ENCODE results near the gene ANKRD17.
"Not testable (repeated sequence)": the region's sequence is repeated elsewhere in the genome, so short reads cannot be mapped to it uniquely, and the experiment has no call there.

ANKRD17 gene

DNA sequence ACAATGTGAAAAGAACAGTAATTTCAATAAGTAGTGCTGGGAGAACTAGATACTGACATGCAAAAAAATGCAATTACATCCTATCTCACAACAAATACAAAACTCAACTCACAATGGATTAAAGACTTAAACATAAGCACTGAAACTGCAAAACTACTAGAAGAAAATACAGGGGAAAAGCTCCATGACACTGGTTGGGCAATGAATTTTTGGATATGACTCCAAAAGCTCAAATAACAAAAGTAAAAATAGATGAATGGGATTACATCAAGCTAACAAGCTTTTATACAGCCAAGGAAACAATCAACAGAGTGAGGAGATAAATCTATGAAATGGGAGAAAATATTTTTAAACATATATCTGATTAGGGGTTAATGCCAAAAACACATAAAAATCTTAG is 53.1 kb downstream of the ANKRD17 start:
- no peak for DNase-seq (ENCODE audit: low read depth in 2 of 2)

DNA sequence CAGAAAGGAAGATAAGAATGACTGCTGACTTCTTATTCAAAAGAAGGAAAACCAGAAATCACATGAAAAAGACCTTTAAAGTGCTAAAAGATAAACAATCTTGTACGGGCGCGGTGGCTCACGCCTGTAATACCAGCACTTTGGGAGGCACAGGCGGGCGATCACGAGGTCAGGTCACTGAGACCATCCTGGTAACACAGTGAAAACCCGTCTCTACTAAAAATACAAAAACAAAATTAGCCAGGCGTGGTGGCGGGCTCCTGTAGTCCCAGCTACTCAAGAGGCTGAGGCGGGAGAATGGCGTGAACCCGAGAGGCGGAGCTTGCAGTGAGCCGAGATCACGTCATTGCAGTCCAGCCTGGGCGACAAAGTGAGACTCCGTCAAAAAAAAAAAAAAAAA is 54.6 kb downstream of the ANKRD17 start:
- not testable (repeated sequence) for DNase-seq (ENCODE audit: low read depth in 2 of 2)

GRCh38 chr4:73197220-73197619 is 61.4 kb downstream of the ANKRD17 start:
- DNase-seq (ENCODE audit: low read depth in 2 of 2): no peak

GRCh38 chr4:73194064-73194463 is 64.5 kb downstream of the ANKRD17 start:
- no peak for DNase-seq (ENCODE audit: low read depth in 2 of 2)

GRCh38 chr4:73193659-73194058 is 64.9 kb downstream of the ANKRD17 start:
- no peak for DNase-seq (ENCODE audit: low read depth in 2 of 2)

DNA sequence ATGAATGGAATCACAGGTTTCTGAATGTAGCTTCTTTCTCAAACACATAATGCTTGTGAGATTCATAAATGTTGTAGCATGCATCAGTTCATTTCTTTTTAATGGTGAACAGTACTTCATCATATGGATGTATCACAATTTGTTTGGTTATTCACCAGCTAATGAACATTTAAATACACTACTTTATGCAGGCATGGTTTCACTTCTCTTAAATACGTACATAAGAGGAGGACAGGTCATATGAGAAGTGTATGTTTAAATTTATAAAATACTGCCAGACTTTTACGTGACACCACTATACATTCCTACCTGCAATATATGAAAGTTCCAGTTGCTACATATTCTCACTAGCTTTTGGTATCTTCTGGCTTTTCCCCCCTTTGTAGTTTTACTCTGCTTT is 65.4 kb downstream of the ANKRD17 start:
- DNase-seq (ENCODE audit: low read depth in 2 of 2): no peak

DNA sequence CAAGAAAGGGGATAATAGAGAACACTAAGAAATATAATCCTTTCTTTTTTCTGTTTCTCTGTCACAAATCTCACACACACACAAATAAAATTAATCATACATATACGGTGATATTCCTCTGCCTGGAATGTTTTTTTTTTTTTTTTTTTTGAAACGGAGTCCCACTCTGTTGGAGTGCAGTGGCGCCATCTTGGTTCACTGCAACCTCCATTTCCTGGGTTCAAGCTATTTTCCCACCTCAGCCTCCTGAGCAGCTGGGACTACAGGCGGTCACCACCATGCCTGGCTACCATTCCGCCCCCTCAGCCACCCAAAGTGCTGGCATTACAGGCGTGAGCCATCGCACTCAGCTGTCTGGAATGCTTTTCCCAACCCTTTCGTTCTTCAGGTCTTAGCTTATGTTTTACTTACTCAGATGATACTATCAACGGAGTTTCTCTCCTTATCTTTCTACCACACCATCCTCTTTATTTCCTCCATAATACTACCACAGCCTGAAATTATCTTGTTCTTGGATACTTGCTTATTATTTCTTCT is 69.3 kb downstream of the ANKRD17 start:
- no peak for DNase-seq (ENCODE audit: low read depth in 2 of 2)

GRCh38 chr4:73187325-73187724 is 71.3 kb downstream of the ANKRD17 start:
- DNase-seq (ENCODE audit: low read depth in 2 of 2): no peak

DNA sequence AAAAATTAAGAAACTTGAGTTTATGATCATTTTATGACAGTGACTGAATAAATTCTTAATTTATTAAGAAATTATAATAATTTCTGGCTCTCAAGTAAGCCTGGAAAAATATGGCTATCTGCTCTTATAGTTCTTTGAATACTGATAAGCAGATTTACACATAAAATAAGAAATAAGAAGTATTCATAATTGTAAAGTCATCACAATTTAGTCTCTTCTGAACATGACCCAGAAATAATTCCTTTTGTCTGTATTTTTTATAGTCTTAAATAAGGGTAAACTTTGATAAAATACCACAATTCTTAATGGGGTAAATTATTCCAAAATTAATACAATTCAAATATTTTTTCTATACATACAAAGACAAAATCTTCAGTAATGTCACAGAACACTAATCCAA is 72.7 kb downstream of the ANKRD17 start:
- no peak for DNase-seq (ENCODE audit: low read depth in 2 of 2)

GRCh38 chr4:73181231-73181630 is 77.4 kb downstream of the ANKRD17 start:
- no peak for DNase-seq (ENCODE audit: low read depth in 2 of 2)

DNA sequence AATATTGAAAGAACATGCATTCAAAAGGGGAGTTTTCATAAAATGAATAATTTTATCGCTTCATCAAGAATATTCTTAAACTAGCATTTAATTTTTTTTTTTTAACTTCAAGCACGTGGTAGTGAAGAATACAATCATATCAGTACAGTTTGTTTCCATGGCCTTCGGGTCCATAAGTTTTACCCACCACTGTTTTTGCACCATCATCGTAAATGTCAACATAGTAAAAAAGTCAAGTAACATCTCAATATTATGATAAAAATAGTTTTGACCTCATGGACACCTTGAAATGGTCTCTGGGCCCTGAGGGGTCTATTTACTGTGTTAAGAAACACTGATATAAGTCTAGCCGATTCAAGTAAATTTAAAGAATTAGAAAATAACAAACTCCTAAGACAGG is 80.2 kb downstream of the ANKRD17 start:
- DNase-seq (ENCODE audit: low read depth in 2 of 2): no peak

DNA sequence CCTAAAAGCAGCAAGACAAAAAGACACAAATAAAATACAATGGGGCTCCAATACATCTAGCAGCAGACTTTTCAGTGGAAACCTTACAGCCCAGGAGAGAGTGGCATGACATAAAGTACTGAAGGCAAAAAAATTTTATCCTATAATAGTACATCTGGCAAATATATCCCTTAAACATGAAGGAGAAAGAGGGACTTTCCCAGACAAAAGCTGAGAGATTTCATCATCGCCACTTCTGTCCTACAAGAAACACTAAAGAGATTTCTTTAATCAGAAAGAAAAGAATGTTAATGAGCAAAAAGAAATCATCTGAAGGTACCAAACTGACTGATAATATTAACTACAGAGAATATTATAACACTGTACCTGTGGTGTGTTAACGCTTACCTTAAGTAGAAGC is 86.4 kb downstream of the ANKRD17 start:
- no peak for DNase-seq (ENCODE audit: low read depth in 2 of 2)

- DNase-seq (ENCODE audit: low read depth in 2 of 2): no peak
Measured at GRCh38 chr4:73170518-73171198, 87.9 kb downstream of the ANKRD17 start.

DNA sequence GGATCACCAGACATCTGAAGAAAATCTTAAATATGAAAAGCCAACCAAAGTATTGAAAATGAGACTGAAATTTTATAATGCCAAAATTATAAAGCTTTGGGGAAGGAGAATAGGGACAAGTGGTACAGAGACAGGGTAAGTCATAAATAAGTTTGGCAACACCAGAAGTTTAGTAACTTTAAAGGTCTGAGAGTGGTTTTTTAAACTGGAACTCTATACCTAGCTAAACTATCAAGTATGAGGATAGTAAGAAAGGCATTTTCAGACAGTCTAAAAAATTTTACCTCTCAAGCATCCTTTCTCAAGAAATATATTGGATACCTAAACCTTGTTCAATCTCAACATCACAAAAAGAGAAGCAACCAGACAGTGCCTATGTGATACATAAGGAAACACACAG is 92.4 kb downstream of the ANKRD17 start:
- DNase-seq (ENCODE audit: low read depth in 2 of 2): no peak

GRCh38 chr4:73161527-73162185 is 96.9 kb downstream of the ANKRD17 start:
- DNase-seq (ENCODE audit: low read depth in 2 of 2): no peak

- DNase-seq (ENCODE audit: low read depth in 2 of 2): no peak
Measured at GRCh38 chr4:73156394-73156793, 102.2 kb downstream of the ANKRD17 start.

DNA sequence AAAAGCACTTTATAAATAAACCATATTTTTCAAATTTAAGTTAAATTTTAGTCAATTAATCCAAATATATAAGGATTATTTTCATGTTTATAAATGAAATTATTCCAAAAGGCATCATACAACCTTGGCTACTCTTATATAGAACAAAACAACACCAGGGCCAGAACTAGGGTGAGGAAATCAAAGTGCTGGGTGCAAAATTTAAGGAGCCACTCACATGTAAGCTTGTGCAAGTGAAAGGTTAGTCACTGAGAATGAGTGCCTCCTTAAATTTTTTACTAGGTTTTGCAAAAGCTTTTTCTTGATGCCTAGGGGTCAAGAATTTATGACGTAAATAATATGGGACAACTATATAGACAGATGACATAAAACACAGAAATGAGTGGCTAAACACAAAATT is 105.7 kb downstream of the ANKRD17 start:
- no peak for DNase-seq (ENCODE audit: low read depth in 2 of 2)

- DNase-seq (ENCODE audit: low read depth in 2 of 2): no peak
Measured at GRCh38 chr4:73142995-73143547, 115.5 kb downstream of the ANKRD17 start.

- DNase-seq (ENCODE audit: low read depth in 2 of 2): no peak
Measured at GRCh38 chr4:73139991-73140390, 118.6 kb downstream of the ANKRD17 start.

DNA sequence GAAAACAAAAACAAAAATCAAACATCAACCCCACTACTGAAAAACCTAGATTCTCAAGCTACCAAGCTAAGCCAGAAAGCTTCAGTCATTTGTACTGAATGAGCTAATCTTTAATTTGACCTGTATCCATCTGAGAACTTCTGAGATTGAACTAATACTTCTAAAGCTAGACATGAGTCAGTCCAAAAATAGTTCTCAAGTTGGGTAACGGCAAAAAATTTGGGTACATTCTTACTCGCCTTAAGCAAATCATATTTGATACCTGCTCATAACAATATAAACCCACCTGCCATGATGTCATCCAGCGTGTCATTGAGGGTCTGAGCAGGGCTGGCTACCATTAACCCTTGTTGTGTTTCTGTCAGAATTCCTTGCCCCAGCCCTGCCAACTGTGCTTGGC is 119.4 kb downstream of the ANKRD17 start:
- DNase-seq (ENCODE audit: low read depth in 2 of 2): no peak

DNA sequence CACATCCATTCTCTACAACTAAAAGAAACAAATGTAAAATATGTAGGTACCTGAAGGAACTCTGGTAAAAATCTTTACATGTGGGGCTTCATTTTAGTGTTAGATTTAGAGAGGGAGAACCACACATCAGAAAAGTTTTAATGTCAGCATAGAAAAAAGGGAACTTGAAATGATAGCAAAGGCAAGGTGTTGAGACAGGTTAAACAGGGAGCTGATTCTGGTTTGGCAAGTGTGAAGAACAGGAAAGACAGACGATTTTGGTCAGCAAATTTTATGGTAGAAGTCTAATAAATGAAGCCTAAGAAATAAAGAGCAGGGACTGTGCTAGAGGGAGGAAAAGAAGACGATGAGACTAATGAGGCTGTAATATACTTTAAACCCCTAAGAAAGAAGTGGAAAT is 121.5 kb downstream of the ANKRD17 start:
- no peak for DNase-seq (ENCODE audit: low read depth in 2 of 2)

GRCh38 chr4:73133784-73134183 is 124.8 kb downstream of the ANKRD17 start:
- DNase-seq (ENCODE audit: low read depth in 2 of 2): no peak

- DNase-seq (ENCODE audit: low read depth in 2 of 2): no peak
Measured at GRCh38 chr4:73131281-73131680, 127.3 kb downstream of the ANKRD17 start.

All from stimulated activated CD4-positive, alpha-beta T cell treated with anti-CD3 and anti-CD28 coated beads, Interleukin-4, amount 100 ng/mL, for 48 hours (primary cell).